GM12878 (cell line): Measurements from ENCODE around the gene LBH. TPM values are rescaled to one million over a fixed set of nuclear protein-coding genes. Genes with fewer than 3 reads are reported as not detected.

Experiments used
- BACH1 ChIP-seq: fragments of 450-650 bp; IDR thresholded peaks from 2 replicates; pipeline ENCODE4 v1.6.1; 2017; ENCODE audit warnings: mild to moderate bottlenecking, borderline replicate concordance
- BCL11A ChIP-seq: IDR thresholded peaks from 2 replicates; pipeline ENCODE4 v1.6.1; 2011; ENCODE audit warnings: low read depth, low read length
- BMI1 ChIP-seq: fragments of 450-650 bp; IDR thresholded peaks from 2 replicates; pipeline ENCODE4 v1.6.1; 2016; ENCODE audit warnings: mild to moderate bottlenecking, moderate library complexity, borderline replicate concordance
- CBFB ChIP-seq: IDR thresholded peaks from 2 replicates; pipeline ENCODE4 v1.6.1; 2016; ENCODE audit warnings: antibody characterized with exemption, low read depth
- CBX3 ChIP-seq: fragments of 200-600 bp; sonication (generic); IDR thresholded peaks from 2 replicates; pipeline ENCODE4 v1.6.1; 2016; ENCODE audit warnings: low read depth, borderline replicate concordance
- EP300 ChIP-seq, 2 experiments: fragments of 150-350 bp in 1 of 2; IDR thresholded peaks; 2 replicates each; pipeline ENCODE4 v1.6.1; 2011 to 2012; ENCODE audit warnings: low read depth in 2 of 2, low read length in 2 of 2, borderline replicate concordance in 1 of 2, improper control_type of control experiment in 1 of 2, inconsistent platforms in 1 of 2; ENCODE audit not compliant: control insufficient read depth in 1 of 2
- FOXK2 ChIP-seq: fragments of 450-650 bp; IDR thresholded peaks from 2 replicates; pipeline ENCODE4 v1.6.1; 2017; ENCODE audit warnings: mild to moderate bottlenecking, moderate library complexity
- GABPA ChIP-seq: IDR thresholded peaks from 2 replicates; pipeline ENCODE4 v1.6.1; 2014; ENCODE audit warnings: antibody characterized with exemption, low read depth, mild to moderate bottlenecking, inconsistent platforms
- HDAC2 ChIP-seq: fragments of 200-600 bp; sonication (generic); IDR thresholded peaks from 2 replicates; pipeline ENCODE4 v1.6.1; 2017
- IKZF2 ChIP-seq, 2 experiments: fragments of 450-650 bp; IDR thresholded peaks; 2 replicates each; pipeline ENCODE4 v1.6.1; 2017; ENCODE audit warnings: mild to moderate bottlenecking in 2 of 2, moderate library complexity in 2 of 2
- KLF5 ChIP-seq: fragments of 450-650 bp; IDR thresholded peaks from 2 replicates; pipeline ENCODE4 v1.6.1; 2014; ENCODE audit warnings: mild to moderate bottlenecking; ENCODE audit not compliant: partially characterized antibody
- MEF2A ChIP-seq: IDR thresholded peaks from 2 replicates; pipeline ENCODE4 v1.6.1; 2011; ENCODE audit warnings: low read depth, mild to moderate bottlenecking, low read length, moderate library complexity; ENCODE audit not compliant: insufficient read depth
- MTA2 ChIP-seq: fragments of 450-650 bp; IDR thresholded peaks from 2 replicates; pipeline ENCODE4 v1.6.1; 2016; ENCODE audit warnings: low read depth, mild to moderate bottlenecking, moderate library complexity
- MTA3 ChIP-seq: IDR thresholded peaks from 2 replicates; pipeline ENCODE4 v1.6.1; 2012; ENCODE audit warnings: low read length, inconsistent platforms, borderline replicate concordance
- MYB ChIP-seq: fragments of 150-350 bp; IDR thresholded peaks from 2 replicates; pipeline ENCODE4 v1.6.1; 2014; ENCODE audit warnings: mild to moderate bottlenecking, low read depth, low read length, borderline replicate concordance
- NFIC ChIP-seq: IDR thresholded peaks from 2 replicates; pipeline ENCODE4 v1.6.1; 2012; ENCODE audit warnings: low read depth, mild to moderate bottlenecking, inconsistent platforms, low read length, moderate library complexity
- PAX8 ChIP-seq: fragments of 450-650 bp; IDR thresholded peaks from 2 replicates; pipeline ENCODE4 v1.6.1; 2017; ENCODE audit warnings: mild to moderate bottlenecking, moderate library complexity
- RBBP5 ChIP-seq: fragments of 200-600 bp; sonication (generic); conservative IDR thresholded peaks from 2 replicates; pipeline ENCODE4 v1.6.1; 2016
- SREBF1 ChIP-seq: IDR thresholded peaks from 2 replicates; pipeline ENCODE4 v1.6.1; 2012; ENCODE audit warnings: mild to moderate bottlenecking, low read length
- TARDBP ChIP-seq: IDR thresholded peaks from 2 replicates; pipeline ENCODE4 v1.6.1; 2016; ENCODE audit warnings: borderline replicate concordance
- TCF3 ChIP-seq: IDR thresholded peaks from 2 replicates; pipeline ENCODE4 v1.6.1; 2012; ENCODE audit warnings: low read depth, mild to moderate bottlenecking, low read length, borderline replicate concordance; ENCODE audit not compliant: insufficient read depth
- polyA plus RNA-seq, 11 experiments: library from polyadenylated mRNA; depleted of rRNA in 4 of 11; unstranded in 6 of 11; stranded (reverse) in 5 of 11; fragments of >200 nt; fragmentation: Nextera tagmentation in 4 of 11; fragmentation: Illumina TruSeq in 1 of 11; extraction: Ambion mirVana in 4 of 11; extraction: Trizol in 1 of 11; gene quantifications; 1 replicate in 1 of 11; 2 replicates in 10 of 11; pipeline versions ENCODE4 v1.2.1 to v1.2.3, GENCODE V29; 2011 to 2016; ENCODE audit warnings: inconsistent platforms in 2 of 11, missing spikeins in 2 of 11, low read depth in 1 of 11
- total RNA-seq, 4 experiments: library from RNA; depleted of rRNA in 3 of 4; stranded (reverse); fragments of >200 nt in 3 of 4; fragmentation: Illumina TruSeq in 1 of 4; extraction: Trizol in 1 of 4; gene quantifications; 2 replicates each; pipeline versions ENCODE4 v1.2.1 to v1.2.3, GENCODE V29; 2013 to 2021
- TF ChIP-seq, protein P1 (sequence below): IDR thresholded peaks from 2 replicates; pipeline ENCODE4 v1.6.1; 2011; ENCODE audit warnings: low read depth, low read length, improper control_type of control experiment, borderline replicate concordance
- TF ChIP-seq, protein P2 (sequence below): fragments of 450-650 bp; IDR thresholded peaks from 2 replicates; pipeline ENCODE4 v1.6.1; 2018; ENCODE audit warnings: mild to moderate bottlenecking, low read depth, moderate library complexity; ENCODE audit not compliant: partially characterized antibody
- TF ChIP-seq, protein P3 (sequence below): fragments of 450-650 bp; IDR thresholded peaks from 2 replicates; pipeline ENCODE4 v1.6.1; 2017; ENCODE audit warnings: mild to moderate bottlenecking
- TF ChIP-seq, protein P4 (sequence below): fragments of 450-650 bp; IDR thresholded peaks from 2 replicates; pipeline ENCODE4 v1.6.1; 2018; ENCODE audit warnings: borderline replicate concordance, mild to moderate bottlenecking; ENCODE audit not compliant: partially characterized antibody

Gene LBH
- total and polyA plus RNA-seq, 10 of the 15 experiments (the other 5 are each of a cell fraction or from before 2014, with no cell fraction given): 9.3 to 133 (median 34.1) TPM

DNA sequence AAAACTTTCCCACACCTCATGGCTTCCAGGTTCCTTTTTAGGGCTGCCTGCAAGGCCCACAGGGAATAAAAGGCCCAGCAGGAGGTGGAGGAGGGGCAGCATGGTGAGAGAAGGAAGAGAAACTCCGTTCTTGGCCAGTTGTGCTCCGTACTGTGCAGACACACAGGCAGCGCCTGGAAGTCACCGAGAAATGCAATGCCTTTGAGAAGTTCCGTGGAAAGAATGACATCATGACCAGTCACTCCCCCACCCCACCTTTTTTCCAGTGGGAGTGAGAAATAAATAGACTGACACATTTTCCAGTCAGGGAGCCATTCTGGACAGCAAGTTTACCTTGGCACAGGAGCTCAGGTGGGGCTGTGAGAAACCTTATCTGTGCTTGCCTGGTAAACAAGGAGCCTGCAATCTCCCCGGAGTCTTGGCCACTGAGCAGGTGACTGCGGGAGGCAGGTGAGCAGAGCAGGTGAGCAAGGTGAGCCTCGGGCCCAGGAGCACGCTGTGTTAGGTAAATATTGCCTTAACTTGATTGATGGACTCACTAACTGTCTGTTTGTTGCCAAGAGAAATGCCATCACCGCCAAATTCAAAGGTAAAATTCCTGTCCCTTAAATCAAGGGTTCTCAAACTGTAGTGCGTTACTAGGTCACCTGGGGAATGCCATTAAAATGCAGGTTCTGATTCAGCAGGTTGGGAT is 13.5 kb upstream of the LBH start (continued):
- TF ChIP-seq, protein P1, sequence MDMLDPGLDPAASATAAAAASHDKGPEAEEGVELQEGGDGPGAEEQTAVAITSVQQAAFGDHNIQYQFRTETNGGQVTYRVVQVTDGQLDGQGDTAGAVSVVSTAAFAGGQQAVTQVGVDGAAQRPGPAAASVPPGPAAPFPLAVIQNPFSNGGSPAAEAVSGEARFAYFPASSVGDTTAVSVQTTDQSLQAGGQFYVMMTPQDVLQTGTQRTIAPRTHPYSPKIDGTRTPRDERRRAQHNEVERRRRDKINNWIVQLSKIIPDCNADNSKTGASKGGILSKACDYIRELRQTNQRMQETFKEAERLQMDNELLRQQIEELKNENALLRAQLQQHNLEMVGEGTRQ: no peak
- TF ChIP-seq MEF2A: no peak
- TF ChIP-seq MYB: no peak
- TF ChIP-seq MTA3: no peak
- no peak for TF ChIP-seq PAX8
- TF ChIP-seq TARDBP: no peak
- no peak for TF ChIP-seq EP300 (IDR thresholded peaks at IDR 0.05; ENCODE audit: borderline replicate concordance in 1 of 2, control insufficient read depth in 1 of 2, low read depth in 2 of 2, low read length in 2 of 2)
- no peak for TF ChIP-seq BACH1
- TF ChIP-seq, protein P2, sequence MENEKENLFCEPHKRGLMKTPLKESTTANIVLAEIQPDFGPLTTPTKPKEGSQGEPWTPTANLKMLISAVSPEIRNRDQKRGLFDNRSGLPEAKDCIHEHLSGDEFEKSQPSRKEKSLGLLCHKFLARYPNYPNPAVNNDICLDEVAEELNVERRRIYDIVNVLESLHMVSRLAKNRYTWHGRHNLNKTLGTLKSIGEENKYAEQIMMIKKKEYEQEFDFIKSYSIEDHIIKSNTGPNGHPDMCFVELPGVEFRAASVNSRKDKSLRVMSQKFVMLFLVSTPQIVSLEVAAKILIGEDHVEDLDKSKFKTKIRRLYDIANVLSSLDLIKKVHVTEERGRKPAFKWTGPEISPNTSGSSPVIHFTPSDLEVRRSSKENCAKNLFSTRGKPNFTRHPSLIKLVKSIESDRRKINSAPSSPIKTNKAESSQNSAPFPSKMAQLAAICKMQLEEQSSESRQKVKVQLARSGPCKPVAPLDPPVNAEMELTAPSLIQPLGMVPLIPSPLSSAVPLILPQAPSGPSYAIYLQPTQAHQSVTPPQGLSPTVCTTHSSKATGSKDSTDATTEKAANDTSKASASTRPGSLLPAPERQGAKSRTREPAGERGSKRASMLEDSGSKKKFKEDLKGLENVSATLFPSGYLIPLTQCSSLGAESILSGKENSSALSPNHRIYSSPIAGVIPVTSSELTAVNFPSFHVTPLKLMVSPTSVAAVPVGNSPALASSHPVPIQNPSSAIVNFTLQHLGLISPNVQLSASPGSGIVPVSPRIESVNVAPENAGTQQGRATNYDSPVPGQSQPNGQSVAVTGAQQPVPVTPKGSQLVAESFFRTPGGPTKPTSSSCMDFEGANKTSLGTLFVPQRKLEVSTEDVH: no peak
- TF ChIP-seq MTA2: 0 out of 2 replicates have a peak, but pooled peaks have one; percentile 23
- no peak for TF ChIP-seq TCF3
- no peak for TF ChIP-seq CBFB
- TF ChIP-seq RBBP5: no peak
- no peak for TF ChIP-seq BMI1
- TF ChIP-seq, protein P3, sequence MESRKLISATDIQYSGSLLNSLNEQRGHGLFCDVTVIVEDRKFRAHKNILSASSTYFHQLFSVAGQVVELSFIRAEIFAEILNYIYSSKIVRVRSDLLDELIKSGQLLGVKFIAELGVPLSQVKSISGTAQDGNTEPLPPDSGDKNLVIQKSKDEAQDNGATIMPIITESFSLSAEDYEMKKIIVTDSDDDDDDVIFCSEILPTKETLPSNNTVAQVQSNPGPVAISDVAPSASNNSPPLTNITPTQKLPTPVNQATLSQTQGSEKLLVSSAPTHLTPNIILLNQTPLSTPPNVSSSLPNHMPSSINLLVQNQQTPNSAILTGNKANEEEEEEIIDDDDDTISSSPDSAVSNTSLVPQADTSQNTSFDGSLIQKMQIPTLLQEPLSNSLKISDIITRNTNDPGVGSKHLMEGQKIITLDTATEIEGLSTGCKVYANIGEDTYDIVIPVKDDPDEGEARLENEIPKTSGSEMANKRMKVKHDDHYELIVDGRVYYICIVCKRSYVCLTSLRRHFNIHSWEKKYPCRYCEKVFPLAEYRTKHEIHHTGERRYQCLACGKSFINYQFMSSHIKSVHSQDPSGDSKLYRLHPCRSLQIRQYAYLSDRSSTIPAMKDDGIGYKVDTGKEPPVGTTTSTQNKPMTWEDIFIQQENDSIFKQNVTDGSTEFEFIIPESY: no peak
- TF ChIP-seq IKZF2 (IDR thresholded peaks at IDR 0.05): peak; percentile 67 to 73; a peak in 2 of 4 replicates
- no peak for TF ChIP-seq FOXK2
- TF ChIP-seq, protein P4, sequence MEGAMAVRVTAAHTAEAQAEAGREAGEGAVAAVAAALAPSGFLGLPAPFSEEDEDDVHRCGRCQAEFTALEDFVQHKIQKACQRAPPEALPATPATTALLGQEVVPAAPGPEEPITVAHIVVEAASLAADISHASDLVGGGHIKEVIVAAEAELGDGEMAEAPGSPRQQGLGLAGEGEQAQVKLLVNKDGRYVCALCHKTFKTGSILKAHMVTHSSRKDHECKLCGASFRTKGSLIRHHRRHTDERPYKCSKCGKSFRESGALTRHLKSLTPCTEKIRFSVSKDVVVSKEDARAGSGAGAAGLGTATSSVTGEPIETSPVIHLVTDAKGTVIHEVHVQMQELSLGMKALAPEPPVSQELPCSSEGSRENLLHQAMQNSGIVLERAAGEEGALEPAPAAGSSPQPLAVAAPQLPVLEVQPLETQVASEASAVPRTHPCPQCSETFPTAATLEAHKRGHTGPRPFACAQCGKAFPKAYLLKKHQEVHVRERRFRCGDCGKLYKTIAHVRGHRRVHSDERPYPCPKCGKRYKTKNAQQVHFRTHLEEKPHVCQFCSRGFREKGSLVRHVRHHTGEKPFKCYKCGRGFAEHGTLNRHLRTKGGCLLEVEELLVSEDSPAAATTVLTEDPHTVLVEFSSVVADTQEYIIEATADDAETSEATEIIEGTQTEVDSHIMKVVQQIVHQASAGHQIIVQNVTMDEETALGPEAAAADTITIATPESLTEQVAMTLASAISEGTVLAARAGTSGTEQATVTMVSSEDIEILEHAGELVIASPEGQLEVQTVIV: no peak
- no peak for TF ChIP-seq GABPA
- no peak for TF ChIP-seq NFIC
- TF ChIP-seq SREBF1: no peak
- no peak for TF ChIP-seq BCL11A
- no peak for TF ChIP-seq CBX3
- TF ChIP-seq HDAC2: no peak
- no peak for TF ChIP-seq KLF5
